MCF 10A (cell line): ENCODE results near the gene SLC9A7. TPM values are rescaled to one million over a fixed set of nuclear protein-coding genes. Genes with fewer than 3 reads are reported as not detected.

Experiments used
- BruUV-seq: library from RNA; stranded (reverse); fragments of 400-500 nt; replicated peaks from 2 replicates; lab custom pipeline; 2021; lab: Mats Ljungman, UMichigan
- CTCF ChIA-PET: fragments of 300-600 bp; sonication (Branson Sonifier 250); formaldehyde crosslinking; extraction: SDS; loops from one replicate; lab custom pipeline; 2021; ENCODE audit warnings: antibody characterized with exemption, inconsistent platforms; lab: Yijun Ruan, JAX
- POLR2A ChIA-PET: fragments of 300-600, 350-650 bp; sonication (Branson Sonifier 250); formaldehyde crosslinking; extraction: SDS; loops from one replicate; lab custom pipeline; 2020; ENCODE audit warnings: antibody characterized with exemption, inconsistent platforms; lab: Yijun Ruan, JAX
- DNase-seq: peaks from one replicate; pipeline ENCODE4 v3.0.0-alpha.2; 2018; ENCODE audit not compliant: unreplicated experiment
- H3K27ac Mint-ChIP-seq: one replicate; pipeline ENCODE4 v1.8.0; 2022; ENCODE audit warnings: mild to moderate bottlenecking, low read depth, mixed read lengths; ENCODE audit not compliant: unreplicated experiment
- H3K27me3 Mint-ChIP-seq: one replicate; pipeline ENCODE4 v1.8.0; 2022; ENCODE audit warnings: mixed read lengths; ENCODE audit not compliant: insufficient read depth, unreplicated experiment
- H3K36me3 Mint-ChIP-seq: one replicate; pipeline ENCODE4 v1.8.0; 2022; ENCODE audit warnings: mild to moderate bottlenecking, moderate library complexity, mixed read lengths; ENCODE audit not compliant: insufficient read depth, unreplicated experiment
- H3K4me1 Mint-ChIP-seq: one replicate; pipeline ENCODE4 v1.8.0; 2022; ENCODE audit warnings: mixed read lengths; ENCODE audit not compliant: insufficient read depth, unreplicated experiment
- H3K4me3 Mint-ChIP-seq: one replicate; pipeline ENCODE4 v1.8.0; 2022; ENCODE audit warnings: mild to moderate bottlenecking, moderate library complexity, mixed read lengths; ENCODE audit not compliant: unreplicated experiment
- H3K9me3 Mint-ChIP-seq: one replicate; pipeline ENCODE4 v1.8.0; 2022; ENCODE audit warnings: mixed read lengths; ENCODE audit not compliant: unreplicated experiment
- CTCF ChIP-seq: fragments of 200-600 bp; IDR thresholded peaks from one replicate; pipeline ENCODE4 v1.8.0; 2022; ENCODE audit warnings: antibody characterized with exemption, mild to moderate bottlenecking; ENCODE audit not compliant: unreplicated experiment
- intact Hi-C: fragments of 100-400 bp; cut with micrococcal nuclease; formaldehyde crosslinking; loops from 2 replicates; pipeline ENCODE4 v1.14.1; 2022
- total RNA-seq: library from RNA; stranded (reverse); gene quantifications from 2 replicates; pipeline ENCODE4 v1.2.3, GENCODE V29; 2022

Gene SLC9A7
- total RNA-seq, 1 experiment from 2014 or later, result 28.3 TPM

- no peak overlapping the region for H3K4me3 Mint-ChIP-seq
- ChIA-PET CTCF (interaction anchor here (1.1 kb wide), 1 partner anchor 13 kb away, joined by 3 read pairs; no protein-coding TSS in a partner anchor), POLR2A (interaction anchor here (0.6 kb wide), 1 partner anchor 88 kb away, joined by 3 read pairs; no protein-coding TSS in a partner anchor)
- peaks cover 62% of the 10 kb centered on the region for H3K27me3 Mint-ChIP-seq
- no peaks in the 10 kb centered on the region for H3K9me3 Mint-ChIP-seq
- peaks cover 29% of the 10 kb centered on the region for H3K36me3 Mint-ChIP-seq
- TF ChIP-seq CTCF, result no peak
- H3K4me1 Mint-ChIP-seq, result no peaks in the 10 kb centered on the region
- H3K27ac Mint-ChIP-seq, result no peak overlapping the region
- no TSS peak for BruUV-seq
- intact Hi-C loops, result no loop called here
- DNase-seq, result no peak
Measured at GRCh38 chrX:46617906-46618305, 141.0 kb downstream of the SLC9A7 start.

- ChIA-PET CTCF (interaction anchor here (0.5 to 0.7 kb wide), 2 partner anchors 31 to 44 kb away, joined by 3 to 7 read pairs; no protein-coding TSS in a partner anchor), POLR2A (no interaction called here)
- H3K27ac Mint-ChIP-seq, result no peak overlapping the region
- no peaks in the 10 kb centered on the region for H3K4me1 Mint-ChIP-seq
- H3K9me3 Mint-ChIP-seq, result no peaks in the 10 kb centered on the region
- no TSS peak for BruUV-seq
- H3K4me3 Mint-ChIP-seq, result no peak overlapping the region
- intact Hi-C loops, result no loop called here
- DNase-seq, result no peak
- peaks cover 13% of the 10 kb centered on the region for H3K36me3 Mint-ChIP-seq
- H3K27me3 Mint-ChIP-seq, result peaks cover 69% of the 10 kb centered on the region
- no peak for TF ChIP-seq CTCF
Measured at GRCh38 chrX:46611658-46612362, 147.1 kb downstream of the SLC9A7 start.

- H3K36me3 Mint-ChIP-seq, result peaks cover 12% of the 10 kb centered on the region
- no peak overlapping the region for H3K27ac Mint-ChIP-seq
- intact Hi-C loops, result no loop called here
- BruUV-seq, result no TSS peak
- no peak for TF ChIP-seq CTCF
- no peaks in the 10 kb centered on the region for H3K4me1 Mint-ChIP-seq
- CTCF ChIA-PET, result no interaction called here
- peaks cover 68% of the 10 kb centered on the region for H3K27me3 Mint-ChIP-seq
- H3K9me3 Mint-ChIP-seq, result no peaks in the 10 kb centered on the region
- POLR2A ChIA-PET, result no interaction called here
- no peak for DNase-seq
- no peak overlapping the region for H3K4me3 Mint-ChIP-seq
Measured at GRCh38 chrX:46610070-46610658, 148.8 kb downstream of the SLC9A7 start.

- H3K27me3 Mint-ChIP-seq, result peaks cover 60% of the 10 kb centered on the region
- POLR2A ChIA-PET, result no interaction called here
- no peak overlapping the region for H3K27ac Mint-ChIP-seq
- intact Hi-C loops, result no loop called here
- no peaks in the 10 kb centered on the region for H3K9me3 Mint-ChIP-seq
- BruUV-seq, result no TSS peak
- CTCF ChIA-PET, result interaction anchor here (0.6 to 0.8 kb wide), 2 partner anchors 12 to 305 kb away, joined by 3 read pairs; no protein-coding TSS in a partner anchor
- TF ChIP-seq CTCF, result no peak
- H3K4me1 Mint-ChIP-seq, result no peaks in the 10 kb centered on the region
- H3K4me3 Mint-ChIP-seq, result no peak overlapping the region
- H3K36me3 Mint-ChIP-seq, result peaks cover 12% of the 10 kb centered on the region
- no peak for DNase-seq
Measured at GRCh38 chrX:46607916-46608315, 151.0 kb downstream of the SLC9A7 start.
